Activated naive CD4-positive, alpha-beta T cell (primary cell): ENCODE results near the gene SLC6A18.

Experiments
- DNase-seq, 4 experiments: peaks; one replicate each; lab custom pipeline; 2025; lab: John Stamatoyannopoulos, UW

SLC6A18 gene

DNA sequence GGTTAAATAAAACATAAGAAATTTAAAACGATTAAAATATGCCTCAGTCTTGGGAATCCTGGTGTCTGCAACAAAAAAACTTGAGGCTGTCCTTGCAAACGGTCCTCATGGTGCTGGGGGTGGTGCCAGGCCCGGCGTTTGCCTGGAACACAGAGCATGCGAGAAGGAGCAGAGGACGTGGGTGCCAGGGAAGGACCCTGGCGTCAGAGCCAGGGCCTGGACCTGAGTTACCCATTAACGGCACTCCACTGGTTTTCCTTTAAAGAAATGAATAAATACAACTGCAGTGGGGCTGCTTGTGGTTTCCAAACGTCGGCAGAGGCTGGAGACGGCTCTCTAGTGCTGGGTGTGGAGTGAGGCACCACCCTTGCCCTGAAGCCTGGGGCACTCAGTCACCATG lies at the start of gene SLC6A18:
SLC6A18 (plus strand) TSS at position 301 of the 400 bp plus-strand sequence; CDS start at position 398, 97 bp downstream.
- DNase-seq = no peak

- no peak for DNase-seq
These were observed 49.2 kb upstream of the SLC6A18 start for GRCh38 chr5:1175801-1176472.

DNA sequence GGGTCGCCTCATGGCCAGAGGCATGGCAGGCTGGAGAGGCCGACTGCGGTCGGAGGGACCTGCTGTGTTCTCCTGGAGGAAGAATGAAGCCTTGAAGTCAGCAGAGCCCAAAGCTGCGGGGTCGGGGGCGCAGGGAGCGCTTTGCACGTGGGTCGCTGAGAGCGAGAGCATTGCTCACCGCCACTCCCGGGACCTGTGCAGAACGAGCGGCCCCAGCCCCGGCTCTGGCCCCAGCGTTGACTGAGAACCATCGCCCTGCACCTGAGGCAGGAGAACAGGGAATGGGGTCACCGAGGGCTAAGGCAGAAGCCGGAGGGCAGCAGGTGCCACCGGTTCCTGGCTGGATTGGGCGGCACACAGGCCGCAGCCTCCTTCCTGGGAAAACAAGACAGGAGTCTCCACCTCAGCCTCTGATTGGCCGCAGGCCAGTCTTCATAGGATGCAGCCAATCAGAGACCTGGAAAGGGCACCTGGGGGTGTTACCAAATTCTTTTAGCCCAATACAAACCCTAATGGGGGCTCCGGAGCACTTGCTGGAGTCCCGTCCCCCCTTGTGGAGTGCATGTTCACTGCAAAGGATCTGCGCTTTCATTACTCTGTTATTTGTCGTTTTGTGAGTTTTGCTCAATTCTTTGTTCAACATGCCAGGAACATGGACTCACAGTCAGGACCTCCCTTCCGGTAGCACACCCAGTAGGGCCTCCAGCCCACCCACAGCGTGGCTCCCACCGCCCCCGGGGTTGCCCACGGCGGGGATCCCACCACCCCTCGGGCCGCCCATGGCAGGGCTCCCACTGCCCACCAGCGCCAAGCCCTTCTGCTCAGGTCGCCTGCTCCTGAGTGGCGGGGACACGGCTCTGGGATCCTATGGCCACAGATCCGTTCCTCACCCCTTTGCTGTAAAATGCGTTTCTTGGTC lies 48.4 kb upstream of the SLC6A18 start:
- DNase-seq = no peak

GRCh38 chr5:1177826-1178528 lies 47.2 kb upstream of the SLC6A18 start:
- DNase-seq = no peak

DNA sequence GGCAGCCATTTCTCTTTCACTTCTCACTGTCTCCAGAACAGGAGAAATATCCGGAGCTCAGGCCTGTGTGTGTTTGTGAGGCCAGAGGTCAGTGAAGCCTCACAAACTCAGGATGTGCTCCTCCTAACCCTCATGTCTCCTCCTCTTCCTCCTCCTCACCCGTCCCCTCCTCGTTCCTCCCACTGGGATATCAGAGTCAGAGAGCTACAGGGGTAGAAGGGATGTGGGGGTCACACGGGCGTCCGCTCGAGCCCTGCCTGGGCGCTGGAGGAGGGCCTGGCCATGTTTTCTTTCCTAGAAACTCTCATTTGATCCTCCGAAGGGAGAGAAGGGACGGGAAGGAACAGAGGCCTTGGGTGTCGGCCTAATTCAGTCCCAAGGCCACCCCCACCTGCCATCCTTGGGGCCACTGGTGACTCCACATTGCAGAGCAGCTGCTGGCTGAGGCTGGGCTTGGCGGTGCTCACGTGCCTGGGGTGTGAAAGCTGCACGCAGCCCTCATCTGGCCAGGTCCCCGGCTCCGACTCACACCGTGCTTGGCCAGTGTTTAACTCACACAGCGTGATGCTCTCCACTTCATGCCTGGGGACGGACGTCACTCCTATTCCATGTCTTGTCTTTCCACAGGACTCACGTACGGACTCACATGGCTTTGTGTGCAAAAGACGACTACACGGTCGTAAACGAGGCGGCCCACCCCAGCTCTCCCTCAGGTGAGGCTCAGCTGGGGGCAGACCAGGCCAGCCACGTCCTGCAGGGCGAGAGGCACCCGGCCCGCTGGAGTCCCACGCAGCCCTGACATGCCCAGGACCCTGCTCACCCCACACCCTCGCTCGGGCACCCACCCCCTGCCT lies 46.4 kb upstream of the SLC6A18 start:
- no peak for DNase-seq

GRCh38 chr5:1179383-1179715 lies 45.8 kb upstream of the SLC6A18 start:
- DNase-seq = no peak

GRCh38 chr5:1180096-1180495 lies 45.1 kb upstream of the SLC6A18 start:
- no peak for DNase-seq

GRCh38 chr5:1180841-1181271 lies 44.3 kb upstream of the SLC6A18 start:
- no peak for DNase-seq

GRCh38 chr5:1181451-1182359 lies 43.5 kb upstream of the SLC6A18 start:
- DNase-seq = no peak

DNA sequence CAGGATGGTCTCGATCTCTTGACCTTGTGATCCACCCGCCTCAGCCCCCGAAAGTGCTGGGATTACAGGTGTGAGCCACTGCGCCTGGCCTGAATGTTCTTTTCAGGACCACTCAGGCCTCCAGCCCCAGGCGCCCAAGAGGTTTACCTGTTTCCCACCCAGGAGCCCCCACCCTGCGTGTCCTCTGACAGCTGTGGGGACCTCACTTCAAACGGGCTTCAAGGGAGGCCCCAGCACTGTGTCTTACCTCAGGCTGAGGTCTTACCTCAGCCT lies 42.9 kb upstream of the SLC6A18 start:
- DNase-seq = no peak

GRCh38 chr5:1182633-1183423 lies 42.4 kb upstream of the SLC6A18 start:
- no peak for DNase-seq

- no peak for DNase-seq
These were observed 41.6 kb upstream of the SLC6A18 start for GRCh38 chr5:1183424-1184162.

DNA sequence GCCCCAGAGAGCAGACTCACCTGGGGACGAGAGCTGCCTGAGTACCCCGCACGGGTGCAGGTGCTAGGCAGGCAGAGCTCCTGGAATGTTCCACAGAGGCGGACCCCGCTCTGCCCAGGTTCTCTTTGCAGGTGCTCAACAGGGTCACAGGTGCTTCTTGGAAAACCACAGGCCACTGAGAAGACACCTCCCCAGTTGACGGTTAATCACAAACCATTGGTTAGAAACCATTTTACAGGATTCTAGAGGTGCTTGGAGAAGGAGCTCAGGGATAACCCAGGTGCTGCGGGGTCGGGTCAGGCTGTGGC lies 41.1 kb upstream of the SLC6A18 start:
- DNase-seq = no peak

DNA sequence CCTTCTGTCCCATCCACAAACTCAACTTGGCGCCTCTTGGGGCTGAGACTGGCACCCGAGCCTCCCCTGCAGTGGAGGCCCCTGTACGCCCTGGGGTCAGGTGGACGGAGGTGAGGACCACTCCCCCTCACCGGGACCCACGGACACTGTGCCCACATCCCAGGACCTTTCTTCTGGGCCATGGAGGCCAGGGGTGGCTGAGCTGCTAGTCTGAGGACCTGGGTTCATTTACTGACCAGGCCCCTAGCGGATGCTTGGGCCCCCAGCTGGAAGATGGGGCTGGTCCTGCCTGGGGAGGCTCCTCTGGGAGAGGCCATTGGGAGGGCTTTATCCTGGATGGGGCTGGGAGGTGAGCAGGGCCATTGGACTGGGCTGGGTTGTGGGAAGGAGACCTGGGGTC lies 40.7 kb upstream of the SLC6A18 start:
- DNase-seq = no peak

DNA sequence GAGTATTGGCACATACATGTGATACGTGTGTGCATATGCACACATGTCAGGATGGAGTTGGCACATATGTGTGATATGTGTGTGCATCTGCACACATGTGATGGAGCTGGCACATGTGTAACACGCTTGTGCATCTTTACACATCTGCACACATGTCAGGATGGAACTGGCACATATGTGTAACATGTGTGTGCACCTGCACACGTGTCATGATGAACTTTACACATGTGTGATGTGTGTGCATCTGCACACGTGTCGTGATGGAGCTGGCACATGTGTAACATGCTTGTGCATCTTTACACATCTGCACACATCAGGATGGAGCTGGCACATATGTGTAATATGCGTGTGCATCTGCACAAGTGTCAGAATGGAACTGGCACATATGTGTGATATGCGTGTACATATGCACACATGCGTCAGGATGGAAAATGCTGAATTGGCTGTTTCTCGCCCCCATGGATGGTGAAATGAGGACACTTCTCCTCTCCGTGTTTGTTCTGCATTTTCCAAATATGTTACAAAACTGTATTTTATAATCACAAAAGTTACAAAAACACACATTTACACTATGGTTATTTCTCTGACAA lies 40.0 kb upstream of the SLC6A18 start:
- DNase-seq = no peak

- no peak for DNase-seq
These were observed 39.4 kb upstream of the SLC6A18 start for GRCh38 chr5:1185629-1186350.

DNA sequence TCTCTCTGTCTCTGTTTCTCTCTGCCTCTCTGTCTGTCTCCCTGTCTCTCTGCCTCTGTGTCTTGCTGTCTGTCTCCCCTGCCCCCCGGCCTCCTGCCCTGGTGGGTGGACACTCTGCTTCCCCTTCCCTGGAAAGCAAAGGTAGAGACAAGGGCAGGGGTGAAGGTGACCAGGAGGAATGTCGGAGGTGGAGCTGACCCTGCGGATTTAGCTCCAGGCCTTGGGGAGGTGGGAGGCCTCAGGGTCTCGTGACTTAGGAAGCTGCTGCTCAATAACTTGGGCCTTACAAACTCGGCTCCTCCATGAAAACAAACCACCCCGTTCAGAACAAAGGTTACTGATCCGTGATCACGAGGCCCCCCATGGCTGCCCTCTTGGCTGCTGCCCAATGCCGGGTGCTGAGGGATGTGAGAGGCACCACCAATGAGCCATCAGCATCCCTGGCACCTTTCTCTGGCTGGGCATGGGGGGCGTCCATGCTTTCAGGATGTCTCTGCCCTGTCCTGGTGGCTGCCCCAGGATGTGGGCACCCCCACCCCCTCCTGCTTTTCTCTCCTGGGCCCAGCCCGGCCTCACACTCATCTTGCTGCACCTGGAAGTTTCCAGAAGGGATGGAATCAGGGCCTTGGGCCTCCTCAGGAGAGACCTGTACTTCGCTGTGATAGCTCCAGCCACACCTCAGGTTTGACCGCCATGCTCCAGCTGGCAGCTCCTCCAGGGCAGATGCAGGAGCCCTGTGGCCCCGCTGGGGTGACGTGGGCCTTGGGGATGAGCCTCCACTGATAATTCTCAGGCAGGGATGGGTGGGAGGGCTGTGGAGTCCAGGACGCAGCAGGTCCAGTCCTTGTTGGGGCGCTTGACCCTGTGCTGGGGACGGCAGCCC lies 38.6 kb upstream of the SLC6A18 start:
- no peak for DNase-seq
